Measurements from ENCODE around the gene ELF1.

DNA sequence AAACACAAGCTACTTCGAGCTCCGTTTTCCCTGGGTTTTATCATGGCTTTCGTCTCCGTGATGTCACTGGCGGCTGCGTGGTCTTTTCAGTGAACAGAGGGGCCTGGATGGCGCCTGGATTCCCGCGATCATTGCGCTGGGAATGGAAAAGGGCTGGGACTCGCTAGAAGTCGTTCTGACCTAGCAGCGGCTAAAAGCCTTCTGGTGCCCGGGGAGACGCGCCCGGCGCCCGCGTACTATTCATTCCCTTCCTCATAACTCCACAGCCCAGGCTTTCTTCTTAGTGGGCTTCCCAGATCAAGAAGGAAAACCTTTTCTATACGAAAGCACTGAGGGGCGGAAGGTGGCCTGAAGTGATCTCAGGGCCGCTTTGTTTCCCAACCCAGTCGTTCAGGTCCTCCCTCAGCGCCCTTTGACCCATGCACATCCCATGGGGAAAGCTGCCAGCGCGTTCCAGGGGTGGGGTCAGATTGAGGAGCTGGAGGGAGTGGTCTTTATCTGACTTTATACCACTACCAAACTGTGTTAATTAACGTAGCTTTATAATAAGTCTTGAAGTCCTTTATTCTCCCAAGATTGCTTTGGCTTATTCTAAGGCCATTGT lies 96.6 kb downstream of the ELF1 start:
- no peak for TF ChIP-seq CTCF (IDR thresholded peaks at IDR 0.05)
- no peak for TF ChIP-seq POLR2AphosphoS5 (IDR thresholded peaks at IDR 0.05)
- no peak for TF ChIP-seq POLR2A (IDR thresholded peaks at IDR 0.05; ENCODE audit: low read depth)
- TF ChIP-seq EP300 (IDR thresholded peaks at IDR 0.05) = no peak

Data from esophagus muscularis mucosa (tissue), 4 donors.